NB4 (cell line): ENCODE measurements around the gene COX4I1.
"Not testable (repeated sequence)": the region's sequence is repeated elsewhere in the genome, so short reads cannot be mapped to it uniquely, and the experiment has no call there.

Source experiments
- DNase-seq: peaks from one replicate; pipeline ENCODE4 v3.0.0; 2010; ENCODE audit warnings: low read depth
- H3K4me3 ChIP-seq: one replicate; pipeline ENCODE4 v1.5.1; 2011; ENCODE audit warnings: mild to moderate bottlenecking, low read depth, low read length, moderate library complexity
- MAX ChIP-seq: IDR thresholded peaks from 2 replicates; pipeline ENCODE4 v1.6.1; 2011; ENCODE audit warnings: low read depth, low read length
- MYC ChIP-seq: IDR thresholded peaks from 2 replicates; pipeline ENCODE4 v1.6.1; 2011; ENCODE audit warnings: low read depth, low read length
- POLR2A ChIP-seq: IDR thresholded peaks from 2 replicates; pipeline ENCODE4 v1.6.1; 2011; ENCODE audit warnings: mild to moderate bottlenecking; ENCODE audit not compliant: insufficient read length; ENCODE audit errors: extremely low read depth
- TF ChIP-seq, protein P1 (sequence below): IDR thresholded peaks from one replicate; pipeline ENCODE4 v1.5.1; 2012; ENCODE audit warnings: low read depth, low read length

Gene COX4I1

GRCh38 chr16:85836706-85837582, 37.4 kb downstream of the COX4I1 start:
- TF ChIP-seq, protein P1, sequence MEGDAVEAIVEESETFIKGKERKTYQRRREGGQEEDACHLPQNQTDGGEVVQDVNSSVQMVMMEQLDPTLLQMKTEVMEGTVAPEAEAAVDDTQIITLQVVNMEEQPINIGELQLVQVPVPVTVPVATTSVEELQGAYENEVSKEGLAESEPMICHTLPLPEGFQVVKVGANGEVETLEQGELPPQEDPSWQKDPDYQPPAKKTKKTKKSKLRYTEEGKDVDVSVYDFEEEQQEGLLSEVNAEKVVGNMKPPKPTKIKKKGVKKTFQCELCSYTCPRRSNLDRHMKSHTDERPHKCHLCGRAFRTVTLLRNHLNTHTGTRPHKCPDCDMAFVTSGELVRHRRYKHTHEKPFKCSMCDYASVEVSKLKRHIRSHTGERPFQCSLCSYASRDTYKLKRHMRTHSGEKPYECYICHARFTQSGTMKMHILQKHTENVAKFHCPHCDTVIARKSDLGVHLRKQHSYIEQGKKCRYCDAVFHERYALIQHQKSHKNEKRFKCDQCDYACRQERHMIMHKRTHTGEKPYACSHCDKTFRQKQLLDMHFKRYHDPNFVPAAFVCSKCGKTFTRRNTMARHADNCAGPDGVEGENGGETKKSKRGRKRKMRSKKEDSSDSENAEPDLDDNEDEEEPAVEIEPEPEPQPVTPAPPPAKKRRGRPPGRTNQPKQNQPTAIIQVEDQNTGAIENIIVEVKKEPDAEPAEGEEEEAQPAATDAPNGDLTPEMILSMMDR, result no peak
- TF ChIP-seq POLR2A, result no peak
- TF ChIP-seq MAX, result no peak
- no peak for TF ChIP-seq MYC
- no peak for DNase-seq
- H3K4me3 ChIP-seq, result no peak overlapping the region

GRCh38 chr16:85837654-85838053, 38.2 kb downstream of the COX4I1 start:
- not testable (repeated sequence) for DNase-seq, H3K4me3 ChIP-seq

DNA sequence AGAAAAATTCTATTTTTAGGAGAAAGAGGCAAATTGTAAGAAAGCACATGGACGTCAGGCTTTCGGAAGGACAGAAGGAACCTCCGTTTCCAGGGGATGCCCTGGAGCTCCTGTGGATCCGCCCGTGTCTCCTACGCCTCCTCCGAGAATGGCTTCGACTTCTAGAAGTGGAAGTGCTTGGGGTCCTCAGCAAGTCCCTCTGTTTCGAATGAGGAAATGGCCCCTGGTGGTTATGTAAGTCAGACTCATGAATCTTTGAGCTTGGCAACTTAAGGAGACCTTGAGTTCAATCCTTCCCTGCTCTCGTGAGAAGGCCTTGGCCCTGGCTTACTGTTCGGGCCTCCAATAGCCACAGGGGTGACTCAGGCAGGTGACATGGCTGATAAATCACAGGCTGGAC, 38.9 kb downstream of the COX4I1 start:
- DNase-seq, result peak; percentile 79
- no peak overlapping the region for H3K4me3 ChIP-seq
- TF ChIP-seq MAX, result no peak
- no peak for TF ChIP-seq MYC
- TF ChIP-seq, protein P1, result no peak
- TF ChIP-seq POLR2A, result no peak

DNA sequence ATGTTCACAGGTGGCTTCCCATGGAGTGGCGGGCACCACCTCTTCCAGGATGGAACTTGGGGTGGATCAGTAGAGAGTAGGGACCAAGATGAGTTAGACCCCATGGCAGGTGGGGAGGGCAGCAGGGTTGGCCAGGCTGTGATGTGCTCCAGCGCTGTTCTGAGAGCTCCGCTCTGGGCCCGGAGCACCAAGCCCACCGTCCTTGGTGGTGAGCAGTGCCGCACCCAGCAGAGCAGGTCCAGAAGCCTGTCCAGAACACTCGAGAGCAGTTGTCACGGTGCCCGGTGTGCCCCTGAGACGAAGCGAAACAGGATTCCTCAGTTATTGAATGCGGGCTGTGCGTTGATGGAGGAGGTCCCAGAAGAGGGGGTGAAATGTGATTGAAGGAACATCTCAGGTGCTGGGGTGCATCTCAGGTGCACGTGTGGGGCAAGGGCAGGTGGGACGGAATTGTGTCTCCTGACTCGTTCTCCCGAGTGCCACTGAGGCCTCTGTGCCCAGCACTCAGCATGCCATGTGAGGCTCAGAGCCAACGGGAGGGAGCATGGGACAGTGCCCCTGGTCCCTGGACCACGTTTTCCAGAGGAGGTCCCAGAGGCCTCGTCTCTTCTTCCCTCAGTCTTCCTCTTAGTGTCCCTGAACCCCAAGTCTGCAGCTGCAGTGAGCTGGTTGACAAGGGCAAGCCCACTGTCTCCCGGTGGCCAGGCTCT, 39.5 kb downstream of the COX4I1 start:
- TF ChIP-seq, protein P1, result no peak
- TF ChIP-seq MYC (no peak), MAX (no peak), POLR2A (no peak)
- no peak overlapping the region for H3K4me3 ChIP-seq
- no peak for DNase-seq

GRCh38 chr16:85839681-85840240, 40.3 kb downstream of the COX4I1 start:
- H3K4me3 ChIP-seq, result no peak overlapping the region
- DNase-seq, result peak; percentile 72
- no peak for TF ChIP-seq POLR2A
- TF ChIP-seq, protein P1, result no peak
- no peak for TF ChIP-seq MAX
- TF ChIP-seq MYC, result no peak

DNA sequence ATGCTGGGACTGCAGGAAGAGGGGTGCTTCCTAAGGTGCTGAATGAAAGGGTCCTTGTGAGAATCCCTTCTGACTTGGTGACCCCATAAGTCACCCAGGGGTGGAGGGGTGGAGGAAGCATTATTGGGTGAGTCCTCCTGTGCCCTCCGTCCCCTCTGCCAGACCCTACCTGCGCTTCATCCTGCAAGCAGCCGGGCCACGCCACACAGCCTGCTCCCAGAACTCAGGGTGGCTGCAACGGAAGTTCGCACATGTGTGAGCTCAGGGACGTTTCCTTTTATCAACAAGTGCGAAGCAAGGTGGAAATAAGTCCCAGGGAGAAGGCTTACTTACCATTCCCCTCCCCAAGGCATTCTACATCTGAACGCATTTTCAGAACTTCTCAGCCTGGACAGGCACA, 40.9 kb downstream of the COX4I1 start:
- no peak overlapping the region for H3K4me3 ChIP-seq
- TF ChIP-seq POLR2A (no peak), MYC (no peak), MAX (no peak)
- TF ChIP-seq, protein P1, result no peak
- DNase-seq, result no peak
